Measurements from ENCODE around the gene MED4.
A peak's percentile ranks its signal among the peaks of the same experiment; 100 is the strongest.

MED4 gene

GRCh38 chr13:48055712-48056111 lies 39.2 kb downstream of the MED4 start:
- H3K27ac ChIP-seq (ENCODE audit: poor library complexity, severe bottlenecking), result no peak overlapping the region
- DNase-seq (ENCODE audit: low spot score), result no peak
- no peak for ATAC-seq (ENCODE audit: low read depth)
- no peaks in the 10 kb centered on the region for H3K9me3 ChIP-seq (ENCODE audit: severe bottlenecking)
- no peak overlapping the region for H3K4me3 ChIP-seq (ENCODE audit: severe bottlenecking)
- TF ChIP-seq CTCF (IDR thresholded peaks at IDR 0.05; ENCODE audit: poor library complexity, severe bottlenecking), result no peak
- no peaks in the 10 kb centered on the region for H3K27me3 ChIP-seq (ENCODE audit: insufficient read depth, poor library complexity, severe bottlenecking)
- H3K36me3 ChIP-seq (ENCODE audit: low read depth), result peaks cover 9% of the 10 kb centered on the region
- no peaks in the 10 kb centered on the region for H3K4me1 ChIP-seq (ENCODE audit: insufficient read depth, poor library complexity, severe bottlenecking)

GRCh38 chr13:48054601-48055000 lies 40.3 kb downstream of the MED4 start:
- no peak for ATAC-seq (ENCODE audit: low read depth)
- Histone ChIP-seq H3K9me3 (ENCODE audit: severe bottlenecking) (no peaks in the 10 kb centered on the region), H3K4me3 (ENCODE audit: severe bottlenecking) (no peak overlapping the region), H3K27ac (ENCODE audit: poor library complexity, severe bottlenecking) (no peak overlapping the region), H3K36me3 (ENCODE audit: low read depth) (peaks cover 9% of the 10 kb centered on the region), H3K27me3 (ENCODE audit: insufficient read depth, poor library complexity, severe bottlenecking) (no peaks in the 10 kb centered on the region), H3K4me1 (ENCODE audit: insufficient read depth, poor library complexity, severe bottlenecking) (no peaks in the 10 kb centered on the region)
- DNase-seq (ENCODE audit: low spot score), result no peak
- TF ChIP-seq CTCF (IDR thresholded peaks at IDR 0.05; ENCODE audit: poor library complexity, severe bottlenecking), result no peak

GRCh38 chr13:48050550-48050949 lies 44.4 kb downstream of the MED4 start:
- ATAC-seq (ENCODE audit: low read depth), result no peak
- no peak for TF ChIP-seq CTCF (IDR thresholded peaks at IDR 0.05; ENCODE audit: poor library complexity, severe bottlenecking)
- H3K27me3 ChIP-seq (ENCODE audit: insufficient read depth, poor library complexity, severe bottlenecking), result no peaks in the 10 kb centered on the region
- no peak overlapping the region for H3K27ac ChIP-seq (ENCODE audit: poor library complexity, severe bottlenecking)
- H3K36me3 ChIP-seq (ENCODE audit: low read depth), result peaks cover 37% of the 10 kb centered on the region
- no peaks in the 10 kb centered on the region for H3K4me1 ChIP-seq (ENCODE audit: insufficient read depth, poor library complexity, severe bottlenecking)
- no peaks in the 10 kb centered on the region for H3K9me3 ChIP-seq (ENCODE audit: severe bottlenecking)
- no peak overlapping the region for H3K4me3 ChIP-seq (ENCODE audit: severe bottlenecking)
- DNase-seq (ENCODE audit: low spot score), result no peak

GRCh38 chr13:48043789-48044503 lies 51.0 kb downstream of the MED4 start:
- Histone ChIP-seq H3K9me3 (ENCODE audit: severe bottlenecking) (no peaks in the 10 kb centered on the region), H3K27ac (ENCODE audit: poor library complexity, severe bottlenecking) (peak overlapping the region; percentile 29), H3K27me3 (ENCODE audit: insufficient read depth, poor library complexity, severe bottlenecking) (no peaks in the 10 kb centered on the region), H3K4me1 (ENCODE audit: insufficient read depth, poor library complexity, severe bottlenecking) (peaks cover 10% of the 10 kb centered on the region), H3K36me3 (ENCODE audit: low read depth) (peaks cover 53% of the 10 kb centered on the region), H3K4me3 (ENCODE audit: severe bottlenecking) (no peak overlapping the region)
- DNase-seq (ENCODE audit: low spot score), result no peak
- ATAC-seq (ENCODE audit: low read depth), result 0 out of 3 replicates have a peak, but pooled peaks have one; percentile 36
- no peak for TF ChIP-seq CTCF (IDR thresholded peaks at IDR 0.05; ENCODE audit: poor library complexity, severe bottlenecking)

- Histone ChIP-seq H3K36me3 (ENCODE audit: low read depth) (peaks cover 43% of the 10 kb centered on the region), H3K9me3 (ENCODE audit: severe bottlenecking) (no peaks in the 10 kb centered on the region), H3K27me3 (ENCODE audit: insufficient read depth, poor library complexity, severe bottlenecking) (no peaks in the 10 kb centered on the region), H3K27ac (ENCODE audit: poor library complexity, severe bottlenecking) (no peak overlapping the region), H3K4me3 (ENCODE audit: severe bottlenecking) (no peak overlapping the region), H3K4me1 (ENCODE audit: insufficient read depth, poor library complexity, severe bottlenecking) (peaks cover 17% of the 10 kb centered on the region)
- TF ChIP-seq CTCF (IDR thresholded peaks at IDR 0.05; ENCODE audit: poor library complexity, severe bottlenecking), result no peak
- no peak for DNase-seq (ENCODE audit: low spot score)
- no peak for ATAC-seq (ENCODE audit: low read depth)
Measured at GRCh38 chr13:48042894-48043293, 52.0 kb downstream of the MED4 start.
